ENCODE measurements around the gene VPREB3. TPM values are rescaled to one million over a fixed set of nuclear protein-coding genes. Genes with fewer than 3 reads are reported as not detected.

The VPREB3 gene
- total RNA-seq, 1 experiment from 2014 or later = 2.4 TPM

- H3K27me3 ChIP-seq (ENCODE audit: insufficient read depth, low read length) = no peaks in the 10 kb centered on the region
- peaks cover 8 to 25% of the 10 kb centered on the region in 2 experiments for H3K4me1 ChIP-seq (ENCODE audit: control insufficient read depth in 1 of 2, insufficient read depth in 2 of 2, low read length in 2 of 2)
- ChIA-PET RAD21 (ENCODE audit: low non-redundant PET in 1 of 2, low total read pairs in 2 of 2, uncharacterized antibody in 2 of 2, unreplicated experiment in 2 of 2) (no interaction called here), POLR2A (interaction anchor here (0.9 to 1.2 kb wide), 4 partner anchors 15 to 36 kb away, joined by 3 to 6 read pairs (median 4); partner anchors contain the start of gene SMARCB1), CTCF (interaction anchor here (0.6 kb wide), 1 partner anchor 18 kb away, joined by 3 read pairs; no protein-coding TSS in a partner anchor)
- H2AFZ ChIP-seq (ENCODE audit: low read depth, low read length, poor library complexity, severe bottlenecking) = no peak overlapping the region
- H3K9me2 ChIP-seq (ENCODE audit: insufficient read depth) = no peaks in the 10 kb centered on the region
- no peaks in the 10 kb centered on the region for H3K36me3 ChIP-seq (ENCODE audit: control insufficient read depth in 1 of 2, insufficient read depth in 2 of 2, low read length in 2 of 2)
- H3K4me3 ChIP-seq (replicated peaks in 1 of 2; ENCODE audit: low read depth in 1 of 2, low read length in 2 of 2) = peak overlapping the region; percentile 65 to 81
- ATAC-seq (no peak), DNase-seq (ENCODE audit: low read depth, low spot score) (no peak)
- H3K4me2 ChIP-seq (ENCODE audit: low read length) = peak overlapping the region; percentile 94
- H3K27ac ChIP-seq (ENCODE audit: low read depth, low read length) = peak overlapping the region; percentile 86
- intact Hi-C loops (cut with micrococcal nuclease) = no loop called here
- no peaks in the 10 kb centered on the region for H4K20me1 ChIP-seq (ENCODE audit: insufficient read depth)
- TF ChIP-seq SRF (IDR thresholded peaks at IDR 0.05; ENCODE audit: low read depth) = no peak
- TF ChIP-seq REST (IDR thresholded peaks at IDR 0.05; ENCODE audit: low read depth) = no peak
- TF ChIP-seq, protein P1, sequence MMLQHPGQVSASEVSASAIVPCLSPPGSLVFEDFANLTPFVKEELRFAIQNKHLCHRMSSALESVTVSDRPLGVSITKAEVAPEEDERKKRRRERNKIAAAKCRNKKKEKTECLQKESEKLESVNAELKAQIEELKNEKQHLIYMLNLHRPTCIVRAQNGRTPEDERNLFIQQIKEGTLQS (IDR thresholded peaks at IDR 0.05) = no peak
- no peak for TF ChIP-seq ELF1 (IDR thresholded peaks at IDR 0.05; ENCODE audit: borderline replicate concordance, low read depth)
- no peak for TF ChIP-seq RAD21 (IDR thresholded peaks at IDR 0.05; ENCODE audit: low read depth)
- H3K9me3 ChIP-seq (ENCODE audit: control insufficient read depth in 1 of 2, insufficient read depth in 1 of 2, low read depth in 1 of 2, low read length in 2 of 2) = no peaks in the 10 kb centered on the region
- H3K9ac ChIP-seq (ENCODE audit: low read length) = peak overlapping the region; percentile 92
- no TSS peak for BruUV-seq (replicated peaks)
- no peaks in the 10 kb centered on the region for H3K79me2 ChIP-seq (ENCODE audit: insufficient read depth, low read length)
Measured at GRCh38 chr22:23752090-23752691, 2.0 kb downstream of the VPREB3 start.

All from HCT116 (cell line).